ENCODE measurements around the gene TNNC2. TPM values are rescaled to one million over a fixed set of nuclear protein-coding genes. Genes with fewer than 3 reads are reported as not detected.

TNNC2 gene
- total and polyA plus RNA-seq, 9 of the 15 experiments (the other 6 are each of a cell fraction or from before 2014, with no cell fraction given): not detected

DNA sequence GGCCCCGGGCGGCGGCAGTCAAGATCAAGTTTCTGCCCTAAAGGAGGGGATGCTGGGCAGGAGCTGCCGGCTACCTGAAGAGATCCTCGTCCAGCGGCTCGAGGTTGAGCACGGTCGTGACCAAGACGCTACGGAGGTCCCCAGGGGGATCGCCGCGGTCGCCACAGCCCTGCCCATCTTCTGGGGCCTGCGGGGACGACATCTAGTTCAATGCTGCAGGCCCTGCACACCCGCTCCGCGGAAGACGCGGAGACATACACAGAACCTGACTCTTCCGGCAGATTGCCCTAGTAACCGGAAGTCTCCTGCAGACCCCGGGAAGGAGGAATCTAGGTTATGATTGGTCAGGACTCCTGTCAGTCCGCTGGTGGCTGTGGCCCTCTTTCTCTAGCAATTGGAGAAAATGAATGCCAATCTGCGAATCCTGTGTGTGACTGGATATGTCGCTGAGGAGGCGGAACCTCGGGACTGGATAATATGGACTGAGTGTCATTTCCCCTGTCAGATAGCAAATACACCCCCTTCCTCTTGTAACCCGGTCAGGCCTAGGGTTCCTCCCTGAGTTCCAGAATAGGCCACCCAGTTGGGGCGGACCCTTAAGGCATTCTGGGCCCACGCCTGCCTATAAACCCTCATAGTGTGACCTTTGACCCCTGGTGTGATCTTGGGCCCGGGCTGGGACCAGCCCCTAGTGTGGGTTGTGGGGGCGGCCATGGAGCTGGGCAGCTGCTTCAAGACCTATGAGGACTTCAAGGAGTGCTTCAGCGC is 30.2 kb upstream of the TNNC2 start, which contains the start of the genes ACOT8 and ZSWIM3 (continued):
- TF ChIP-seq FOXP4 (CRISPR knock-in tag; IDR thresholded peaks at IDR 0.05; ENCODE audit: borderline replicate concordance): no peak
- peak; percentile 71 to 74; a peak in 3 of 4 replicates for TF ChIP-seq SIN3A (IDR thresholded peaks at IDR 0.05; ENCODE audit: borderline replicate concordance in 2 of 2, control insufficient read depth in 1 of 2, low read depth in 2 of 2, low read length in 2 of 2)
- peak; percentile 93; the same call in 1 of the 2 replicates for TF ChIP-seq PHF8 (IDR thresholded peaks at IDR 0.05; ENCODE audit: borderline replicate concordance, low read length)
- 0 out of 2 replicates have a peak, but pooled peaks have one; percentile 35 for TF ChIP-seq ZNF57 (CRISPR knock-in tag; IDR thresholded peaks at IDR 0.05)
- TF ChIP-seq PHF20 (IDR thresholded peaks at IDR 0.05; ENCODE audit: partially characterized antibody): peak; percentile 57
- TF ChIP-seq SMARCA5 (IDR thresholded peaks at IDR 0.05): no peak
- TF ChIP-seq RFX5 (IDR thresholded peaks at IDR 0.05; ENCODE audit: low read depth, low read length): no peak
- no peak for TF ChIP-seq CBX5 (IDR thresholded peaks at IDR 0.05; ENCODE audit: borderline replicate concordance, low read depth)
- TF ChIP-seq NKRF (IDR thresholded peaks at IDR 0.05; ENCODE audit: borderline replicate concordance): peak; percentile 41
- peak; percentile 75 for TF ChIP-seq ZFX (CRISPR knock-in tag; IDR thresholded peaks at IDR 0.05)
- TF ChIP-seq, protein P1, sequence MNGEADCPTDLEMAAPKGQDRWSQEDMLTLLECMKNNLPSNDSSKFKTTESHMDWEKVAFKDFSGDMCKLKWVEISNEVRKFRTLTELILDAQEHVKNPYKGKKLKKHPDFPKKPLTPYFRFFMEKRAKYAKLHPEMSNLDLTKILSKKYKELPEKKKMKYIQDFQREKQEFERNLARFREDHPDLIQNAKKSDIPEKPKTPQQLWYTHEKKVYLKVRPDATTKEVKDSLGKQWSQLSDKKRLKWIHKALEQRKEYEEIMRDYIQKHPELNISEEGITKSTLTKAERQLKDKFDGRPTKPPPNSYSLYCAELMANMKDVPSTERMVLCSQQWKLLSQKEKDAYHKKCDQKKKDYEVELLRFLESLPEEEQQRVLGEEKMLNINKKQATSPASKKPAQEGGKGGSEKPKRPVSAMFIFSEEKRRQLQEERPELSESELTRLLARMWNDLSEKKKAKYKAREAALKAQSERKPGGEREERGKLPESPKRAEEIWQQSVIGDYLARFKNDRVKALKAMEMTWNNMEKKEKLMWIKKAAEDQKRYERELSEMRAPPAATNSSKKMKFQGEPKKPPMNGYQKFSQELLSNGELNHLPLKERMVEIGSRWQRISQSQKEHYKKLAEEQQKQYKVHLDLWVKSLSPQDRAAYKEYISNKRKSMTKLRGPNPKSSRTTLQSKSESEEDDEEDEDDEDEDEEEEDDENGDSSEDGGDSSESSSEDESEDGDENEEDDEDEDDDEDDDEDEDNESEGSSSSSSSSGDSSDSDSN (IDR thresholded peaks at IDR 0.05; ENCODE audit: borderline replicate concordance in 1 of 2, low read depth in 2 of 2, low read length in 2 of 2): 0 out of 4 replicates have a peak, but pooled peaks of 1 of the 2 experiments have one; percentile 67
- no peak for TF ChIP-seq CBX8 (IDR thresholded peaks at IDR 0.05; ENCODE audit: borderline replicate concordance, extremely low read depth, low read depth, low read length, poor library complexity, severe bottlenecking)
- TF ChIP-seq ZNF253 (CRISPR knock-in tag; conservative IDR thresholded peaks at IDR 0.05): no peak
- no peak for TF ChIP-seq OTX1 (CRISPR knock-in tag; IDR thresholded peaks at IDR 0.05)
- peak; percentile 100 for TF ChIP-seq FOS (IDR thresholded peaks at IDR 0.05; ENCODE audit: extremely low read depth, insufficient read length)
- TF ChIP-seq L3MBTL2 (IDR thresholded peaks at IDR 0.05): peak; percentile 63
- TF ChIP-seq, protein P2, sequence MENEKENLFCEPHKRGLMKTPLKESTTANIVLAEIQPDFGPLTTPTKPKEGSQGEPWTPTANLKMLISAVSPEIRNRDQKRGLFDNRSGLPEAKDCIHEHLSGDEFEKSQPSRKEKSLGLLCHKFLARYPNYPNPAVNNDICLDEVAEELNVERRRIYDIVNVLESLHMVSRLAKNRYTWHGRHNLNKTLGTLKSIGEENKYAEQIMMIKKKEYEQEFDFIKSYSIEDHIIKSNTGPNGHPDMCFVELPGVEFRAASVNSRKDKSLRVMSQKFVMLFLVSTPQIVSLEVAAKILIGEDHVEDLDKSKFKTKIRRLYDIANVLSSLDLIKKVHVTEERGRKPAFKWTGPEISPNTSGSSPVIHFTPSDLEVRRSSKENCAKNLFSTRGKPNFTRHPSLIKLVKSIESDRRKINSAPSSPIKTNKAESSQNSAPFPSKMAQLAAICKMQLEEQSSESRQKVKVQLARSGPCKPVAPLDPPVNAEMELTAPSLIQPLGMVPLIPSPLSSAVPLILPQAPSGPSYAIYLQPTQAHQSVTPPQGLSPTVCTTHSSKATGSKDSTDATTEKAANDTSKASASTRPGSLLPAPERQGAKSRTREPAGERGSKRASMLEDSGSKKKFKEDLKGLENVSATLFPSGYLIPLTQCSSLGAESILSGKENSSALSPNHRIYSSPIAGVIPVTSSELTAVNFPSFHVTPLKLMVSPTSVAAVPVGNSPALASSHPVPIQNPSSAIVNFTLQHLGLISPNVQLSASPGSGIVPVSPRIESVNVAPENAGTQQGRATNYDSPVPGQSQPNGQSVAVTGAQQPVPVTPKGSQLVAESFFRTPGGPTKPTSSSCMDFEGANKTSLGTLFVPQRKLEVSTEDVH (IDR thresholded peaks at IDR 0.05; ENCODE audit: low read depth, partially characterized antibody): peak; percentile 90

Data from K562 (cell line).